Measurements from ENCODE around the gene ACTR3C. TPM values are rescaled to one million over a fixed set of nuclear protein-coding genes. Genes with fewer than 3 reads are reported as not detected.

The ACTR3C gene
- total RNA-seq, 1 donor from 2014 or later = 0.11 TPM

- Histone ChIP-seq H3K4me1 (peaks cover 8 to 11% of the 10 kb centered on the region in 2 donors), H3K4me3 (peak overlapping the region in 1 of 2 donors; percentile 97), H3K36me3 (peaks cover 29 to 47% of the 10 kb centered on the region in 2 donors), H3K27me3 (no peaks in the 10 kb centered on the region), H3K9me3 (no peaks in the 10 kb centered on the region), H3K27ac (peak overlapping the region in 1 of 2 donors; percentile 90)
- intact Hi-C loops (cut with DNase I) = loop anchor here (10.0 kb wide), 2 partner anchors 656 to 1106 kb away; partner anchors contain the start of gene ZNF783
- DNase-seq (ENCODE audit: low spot score in 2 of 2) = peak in 1 of 2 donors; percentile 54
- no peak for TF ChIP-seq CTCF (IDR thresholded peaks at IDR 0.05)
Observed at GRCh38 chr7:150370612-150371071, 47.3 kb upstream of the ACTR3C start.

- intact Hi-C loops (cut with DNase I) = loop anchor here (1.0 to 10.0 kb wide), 6 partner anchors 9 to 1105 kb away; partner anchors contain the start of genes RARRES2, ZNF775 and ZNF783
- TF ChIP-seq CTCF (IDR thresholded peaks at IDR 0.05) = no peak
- Histone ChIP-seq H3K27ac (peak overlapping the region; percentile 90), H3K36me3 (peaks cover 29 to 47% of the 10 kb centered on the region in 2 donors), H3K4me3 (peak overlapping the region; percentile 96 to 97), H3K4me1 (peaks cover 8 to 11% of the 10 kb centered on the region in 2 donors), H3K9me3 (no peaks in the 10 kb centered on the region), H3K27me3 (no peaks in the 10 kb centered on the region)
- peak in 1 of 2 donors; percentile 53 for DNase-seq (ENCODE audit: low spot score in 2 of 2)
Observed at GRCh38 chr7:150369748-150370501, 46.6 kb upstream of the ACTR3C start.

- peak in 1 of 2 donors; percentile 83 for DNase-seq (ENCODE audit: low spot score in 2 of 2)
- no peak for TF ChIP-seq CTCF (IDR thresholded peaks at IDR 0.05)
- intact Hi-C loops (cut with DNase I) = loop anchor here (1.0 to 5.0 kb wide), 4 partner anchors 10 to 747 kb away; partner anchors contain the start of genes RARRES2 and ZNF775
- Histone ChIP-seq H3K4me3 (peak overlapping the region; percentile 96 to 97), H3K27me3 (no peaks in the 10 kb centered on the region), H3K36me3 (peaks cover 29 to 41% of the 10 kb centered on the region in 2 donors), H3K27ac (peak overlapping the region; percentile 90), H3K4me1 (peaks cover 8 to 11% of the 10 kb centered on the region in 2 donors), H3K9me3 (no peaks in the 10 kb centered on the region)
Observed at GRCh38 chr7:150368884-150369747, 45.8 kb upstream of the ACTR3C start.

GRCh38 chr7:150368096-150368883 lies 44.9 kb upstream of the ACTR3C start, which contains the start of gene REPIN1:
Gene REPIN1 (plus strand): TSS chr7:150368822. CDS start chr7:150369712, 890 bp downstream.
- Histone ChIP-seq H3K27ac (peak within 1 kb of the TSS; percentile 90), H3K27me3 (no peaks in the 10 kb centered on the region), H3K36me3 (peaks cover 26 to 32% of the 10 kb centered on the region in 2 donors), H3K4me3 (peak within 1 kb of the TSS; percentile 96 to 97), H3K9me3 (no peaks in the 10 kb centered on the region), H3K4me1 (peaks cover 8 to 11% of the 10 kb centered on the region in 2 donors)
- no peak for TF ChIP-seq CTCF (IDR thresholded peaks at IDR 0.05)
- peak; percentile 75 to 96 for DNase-seq (ENCODE audit: low spot score in 2 of 2)
- intact Hi-C loops (cut with DNase I) = loop anchor here (2.0 to 5.0 kb wide), 3 partner anchors 27 to 746 kb away; partner anchors contain the start of gene RARRES2
